Stimulated activated CD8-positive, alpha-beta memory T cell treated with anti-CD3 and anti-CD28 coated beads, Interleukin-12 subunit alpha, Interleukin-12 subunit beta, amount 100 ng/mL, for 24 hours (primary cell): ENCODE data around the gene GPR162.

Source experiments
- DNase-seq: peaks from one replicate; pipeline ENCODE4 v3.0.0-alpha.2; 2020; ENCODE audit errors: extremely low read depth

Gene GPR162

DNA sequence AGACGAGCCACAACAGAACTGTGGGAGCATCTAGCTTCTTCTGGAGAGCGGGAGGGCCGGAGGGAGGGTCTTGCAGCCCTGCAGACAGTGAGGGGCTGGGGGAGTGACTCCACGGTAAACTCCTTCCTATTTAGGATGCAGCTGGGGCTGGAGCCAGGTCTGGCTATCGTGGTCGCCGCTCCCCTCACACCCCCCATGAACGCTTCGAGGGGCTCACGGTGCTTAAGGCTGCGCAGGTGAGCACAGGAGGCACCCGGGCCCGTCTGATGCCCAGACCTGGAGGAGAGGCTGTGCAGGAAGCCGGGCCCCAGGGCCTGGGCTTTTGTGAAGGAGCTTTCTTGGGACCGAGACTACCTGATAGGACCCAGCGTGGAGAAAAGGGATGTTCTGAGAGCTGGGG, 15.2 kb downstream of the GPR162 start:
- no peak for DNase-seq

DNA sequence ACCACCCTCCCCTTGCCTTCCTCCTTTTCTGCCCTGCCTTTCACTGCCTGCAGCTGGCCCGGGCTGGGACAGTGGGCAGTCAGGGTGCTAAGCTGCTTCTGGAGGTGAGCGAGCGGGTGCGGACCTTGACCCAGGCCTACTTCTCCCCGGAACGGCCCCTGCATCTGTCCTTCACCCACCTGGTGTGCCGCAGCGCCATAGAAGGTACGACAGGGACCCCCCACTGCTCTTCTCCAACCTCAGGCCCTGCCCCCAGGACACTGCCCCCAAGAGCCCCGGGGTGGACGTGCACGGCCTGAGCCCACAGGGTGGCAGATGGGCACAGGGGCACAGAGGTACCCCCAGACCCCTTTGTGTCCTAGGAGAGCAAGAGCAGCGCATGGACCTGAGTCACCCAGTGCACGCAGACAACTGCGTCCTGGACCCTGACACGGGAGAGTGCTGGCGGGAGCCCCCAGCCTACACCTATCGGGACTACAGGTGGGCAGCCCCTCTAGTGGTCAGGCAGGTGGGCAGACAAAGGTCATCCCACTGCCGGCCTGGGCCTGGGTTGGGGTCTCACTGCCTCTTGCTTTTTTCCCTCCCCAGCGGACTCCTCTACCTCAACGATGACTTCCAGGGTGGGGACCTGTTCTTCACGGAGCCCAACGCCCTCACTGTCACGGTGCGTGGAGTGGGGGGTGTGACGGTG, 15.9 kb downstream of the GPR162 start:
- DNase-seq = no peak

DNA sequence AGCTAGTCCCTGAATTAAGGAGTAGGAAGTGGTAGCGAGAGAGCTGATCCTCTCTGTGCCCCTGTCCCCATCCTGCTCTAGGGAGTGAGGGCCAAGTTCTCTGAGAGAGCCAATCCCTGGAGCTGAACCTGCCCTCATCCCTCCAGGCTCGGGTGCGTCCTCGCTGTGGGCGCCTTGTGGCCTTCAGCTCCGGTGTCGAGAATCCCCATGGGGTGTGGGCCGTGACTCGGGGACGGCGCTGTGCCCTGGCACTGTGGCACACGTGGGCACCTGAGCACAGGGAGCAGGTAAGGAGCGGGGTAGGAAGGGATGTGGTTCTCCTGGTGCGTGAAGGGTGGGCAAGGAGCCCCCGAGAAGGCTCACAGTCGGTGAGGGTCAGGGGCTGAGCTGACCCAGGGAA, 17.2 kb downstream of the GPR162 start:
- DNase-seq = no peak

DNA sequence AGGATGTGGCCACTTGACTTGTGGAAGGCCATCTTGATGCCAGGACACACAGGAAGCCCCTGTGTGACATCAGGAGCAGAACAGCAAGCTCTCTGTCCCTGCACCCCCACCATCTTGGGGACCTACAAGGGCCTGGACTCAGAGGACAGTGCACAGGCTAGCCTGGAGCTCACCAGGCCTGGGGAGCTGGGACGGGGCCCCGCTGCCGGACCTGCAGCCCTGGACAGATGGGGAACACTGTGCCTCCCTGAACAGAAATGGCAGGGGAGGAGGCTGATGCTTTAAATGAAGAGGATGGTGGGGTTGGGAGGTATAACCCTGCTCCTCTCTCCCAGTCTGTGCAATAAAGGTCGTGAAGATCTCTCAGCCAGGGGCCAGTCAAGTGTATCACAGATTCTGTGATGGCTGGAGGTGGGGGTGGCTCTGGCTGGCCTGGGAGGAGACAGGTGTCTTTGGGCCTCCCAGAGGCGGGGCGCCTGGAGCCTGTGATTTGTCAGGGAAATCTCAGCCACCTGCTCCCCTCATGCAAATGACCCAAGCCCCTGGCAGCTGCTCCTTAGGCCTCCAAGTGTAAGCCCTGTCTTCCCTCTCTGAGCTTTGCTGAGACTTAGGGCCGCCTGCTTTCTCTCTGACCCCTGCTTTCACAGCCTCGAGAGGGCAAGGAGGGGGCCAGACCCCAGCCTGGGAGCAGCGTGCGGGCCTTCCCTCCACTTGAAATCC, 18.0 kb downstream of the GPR162 start:
- DNase-seq = no peak

DNA sequence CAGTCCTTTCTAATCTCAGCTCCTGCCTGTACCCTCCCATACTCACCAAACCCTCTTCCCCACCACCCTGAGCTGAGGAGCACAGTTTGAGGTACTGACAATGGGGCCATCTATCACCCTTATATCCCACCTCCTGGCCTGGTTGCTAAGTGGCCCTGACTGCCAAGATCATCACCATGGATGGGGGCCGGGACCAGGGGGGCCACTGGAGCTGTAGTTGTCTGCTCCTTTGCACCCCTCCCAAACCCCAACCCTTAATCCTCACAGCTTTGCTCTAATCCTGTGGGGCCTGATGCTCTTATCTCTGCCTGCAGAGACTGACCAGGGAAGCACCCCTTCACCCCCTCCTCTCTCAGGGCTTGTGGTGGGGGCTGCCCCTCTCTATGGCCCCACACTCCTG, 18.7 kb downstream of the GPR162 start:
- DNase-seq = no peak

DNA sequence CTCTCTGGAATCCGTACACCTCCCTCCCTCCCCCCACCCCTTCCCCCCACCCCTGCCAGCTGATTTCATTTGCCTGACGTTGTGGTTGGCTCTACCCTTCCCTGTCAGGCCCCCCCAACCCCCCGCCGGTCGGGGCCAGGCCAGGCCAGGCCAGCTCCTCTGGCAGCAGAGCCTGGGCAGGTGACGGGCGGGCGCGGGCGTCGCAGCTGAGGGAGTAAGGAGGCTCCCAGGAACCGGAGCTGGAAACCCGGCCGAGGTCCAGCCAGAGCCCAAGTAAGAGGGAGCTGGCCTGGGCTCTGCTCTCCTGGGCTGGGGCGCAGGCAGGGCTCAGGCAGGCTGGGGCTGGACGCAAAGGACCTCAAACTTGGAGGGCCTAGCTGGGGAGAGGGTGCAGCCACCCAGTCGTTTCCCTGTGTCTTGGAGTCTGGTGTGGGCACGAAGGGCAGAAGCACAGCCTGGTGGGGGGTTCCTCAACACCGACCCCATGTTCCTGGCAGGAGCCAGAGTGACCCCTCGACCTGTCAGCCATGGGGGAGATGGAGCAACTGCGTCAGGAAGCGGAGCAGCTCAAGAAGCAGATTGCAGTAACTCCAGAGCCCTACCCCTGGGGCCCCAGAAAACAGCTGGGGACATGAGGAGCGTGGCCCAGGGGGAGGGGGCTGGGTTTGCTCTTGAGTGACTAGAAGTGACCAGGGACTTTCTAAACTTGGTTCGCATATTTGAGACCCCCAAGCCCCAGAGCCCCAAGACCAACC, 19.3 kb downstream of the GPR162 start, which contains the start of gene GNB3:
GNB3 (plus strand) TSS at position 165 of the 755 bp plus-strand sequence; CDS start at position 528, 363 bp downstream.
- no peak for DNase-seq

DNA sequence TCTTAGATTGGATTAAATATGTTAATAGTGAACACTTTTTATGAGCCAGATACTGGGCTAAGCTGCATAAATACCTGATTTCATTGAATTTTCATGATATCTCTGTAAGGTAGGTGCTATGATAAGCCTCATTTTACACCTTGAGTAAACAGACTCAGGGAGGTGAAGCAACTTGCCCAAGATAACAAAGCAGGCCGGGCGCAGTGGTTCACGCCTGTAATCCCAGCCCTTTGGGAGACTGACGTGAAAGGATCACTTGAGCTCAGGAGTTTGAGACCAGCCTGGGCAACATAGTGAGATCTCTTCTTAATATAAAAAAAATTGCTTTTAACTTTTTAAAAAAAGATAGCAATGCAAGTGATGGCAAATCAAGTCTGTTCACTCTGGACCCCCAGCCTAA, 20.5 kb downstream of the GPR162 start:
- DNase-seq = no peak

DNA sequence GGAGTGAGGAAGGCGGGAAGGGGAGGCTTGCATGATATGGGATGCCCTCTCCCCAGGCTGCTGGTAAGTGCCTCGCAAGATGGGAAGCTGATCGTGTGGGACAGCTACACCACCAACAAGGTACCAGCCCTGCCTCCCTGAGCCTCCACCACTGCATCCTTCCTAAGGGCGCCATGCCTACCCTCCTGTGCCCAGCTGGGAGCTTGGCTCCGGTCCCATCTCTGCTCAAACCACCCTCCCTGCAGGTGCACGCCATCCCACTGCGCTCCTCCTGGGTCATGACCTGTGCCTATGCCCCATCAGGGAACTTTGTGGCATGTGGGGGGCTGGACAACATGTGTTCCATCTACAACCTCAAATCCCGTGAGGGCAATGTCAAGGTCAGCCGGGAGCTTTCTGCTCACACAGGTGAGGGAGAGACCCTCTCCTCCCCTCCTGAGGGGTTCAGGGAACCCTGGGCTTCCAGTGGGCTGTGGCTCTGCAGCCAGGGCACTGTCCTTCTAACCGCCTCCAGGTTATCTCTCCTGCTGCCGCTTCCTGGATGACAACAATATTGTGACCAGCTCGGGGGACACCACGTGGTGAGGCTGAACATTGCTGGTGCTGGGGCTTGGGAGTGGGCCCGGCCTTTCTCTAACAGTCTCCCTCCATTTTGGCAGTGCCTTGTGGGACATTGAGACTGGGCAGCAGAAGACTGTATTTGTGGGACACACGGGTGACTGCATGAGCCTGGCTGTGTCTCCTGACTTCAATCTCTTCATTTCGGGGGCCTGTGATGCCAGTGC, 21.7 kb downstream of the GPR162 start:
- no peak for DNase-seq

DNA sequence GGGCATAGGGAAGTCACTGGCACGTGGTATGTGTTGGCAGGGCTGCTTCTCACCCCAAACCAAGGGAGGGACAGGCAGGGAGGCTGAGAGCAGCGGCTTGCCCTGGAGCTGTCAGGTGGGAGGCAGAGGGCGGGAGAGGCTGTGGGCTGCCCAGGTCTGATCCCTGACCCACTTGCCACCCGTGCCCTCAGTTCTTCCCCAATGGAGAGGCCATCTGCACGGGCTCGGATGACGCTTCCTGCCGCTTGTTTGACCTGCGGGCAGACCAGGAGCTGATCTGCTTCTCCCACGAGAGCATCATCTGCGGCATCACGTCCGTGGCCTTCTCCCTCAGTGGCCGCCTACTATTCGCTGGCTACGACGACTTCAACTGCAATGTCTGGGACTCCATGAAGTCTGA, 23.8 kb downstream of the GPR162 start:
- DNase-seq = no peak

DNA sequence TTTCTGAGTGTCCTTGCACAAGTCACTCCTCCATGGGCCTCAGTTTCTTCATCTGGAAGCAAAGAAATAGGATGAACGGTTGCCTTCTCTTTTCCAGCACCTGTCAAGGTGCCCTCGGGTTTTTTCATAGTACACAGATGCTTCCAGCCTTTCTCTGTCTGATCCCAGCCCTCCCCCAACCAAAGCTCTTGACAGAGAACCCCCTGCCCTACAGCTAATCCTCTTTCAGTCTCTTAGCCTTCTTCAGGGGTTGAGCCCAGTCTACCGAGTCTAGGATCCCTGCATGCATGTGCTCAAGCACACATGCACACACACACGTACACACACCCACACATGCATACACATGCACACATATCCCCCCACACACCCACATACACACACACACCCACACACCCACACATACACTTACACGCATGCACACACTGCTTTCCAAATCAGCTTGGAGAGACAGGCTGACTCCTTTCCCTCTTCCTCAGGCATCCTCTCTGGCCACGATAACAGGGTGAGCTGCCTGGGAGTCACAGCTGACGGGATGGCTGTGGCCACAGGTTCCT, 24.8 kb downstream of the GPR162 start:
- no peak for DNase-seq

DNA sequence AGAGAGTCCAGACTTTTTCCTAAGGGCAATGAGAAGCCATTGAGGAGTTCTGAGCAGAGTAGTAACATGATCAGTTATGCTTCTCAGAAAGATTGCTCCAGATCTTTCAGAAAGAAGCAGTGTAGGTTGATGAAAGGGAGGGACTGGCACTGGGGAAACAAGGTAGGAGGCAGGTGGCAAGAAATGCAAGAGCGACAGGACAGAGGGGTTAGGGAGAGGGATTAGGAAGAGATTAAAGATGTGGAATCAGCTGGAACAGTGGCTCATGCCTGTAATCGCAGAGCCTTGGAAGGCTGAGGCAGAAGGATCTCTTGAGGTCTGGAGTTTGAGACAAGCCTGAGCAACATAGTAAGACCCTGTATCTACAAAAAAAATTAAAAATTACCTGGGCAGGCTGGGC, 26.1 kb downstream of the GPR162 start:
- no peak for DNase-seq

DNA sequence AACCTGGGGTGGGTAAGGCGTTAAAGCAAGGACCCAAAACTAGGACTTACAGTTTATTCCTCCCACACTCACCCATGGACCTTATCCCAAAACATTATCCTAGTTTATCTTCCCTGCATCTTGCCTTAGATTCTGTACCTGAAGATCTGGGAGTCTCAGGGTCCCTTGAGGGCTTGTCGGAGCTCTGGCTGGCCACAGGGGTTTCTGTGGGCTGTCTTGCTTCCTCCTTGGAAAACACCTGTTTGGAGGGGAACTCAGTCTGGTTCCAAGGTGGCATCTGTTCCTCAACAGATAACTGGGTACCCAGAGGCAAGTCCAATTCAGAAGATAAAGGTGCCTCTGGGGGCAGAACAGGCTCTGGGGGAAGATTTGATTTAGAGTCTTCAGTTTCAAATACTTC, 27.8 kb downstream of the GPR162 start:
- no peak for DNase-seq

DNA sequence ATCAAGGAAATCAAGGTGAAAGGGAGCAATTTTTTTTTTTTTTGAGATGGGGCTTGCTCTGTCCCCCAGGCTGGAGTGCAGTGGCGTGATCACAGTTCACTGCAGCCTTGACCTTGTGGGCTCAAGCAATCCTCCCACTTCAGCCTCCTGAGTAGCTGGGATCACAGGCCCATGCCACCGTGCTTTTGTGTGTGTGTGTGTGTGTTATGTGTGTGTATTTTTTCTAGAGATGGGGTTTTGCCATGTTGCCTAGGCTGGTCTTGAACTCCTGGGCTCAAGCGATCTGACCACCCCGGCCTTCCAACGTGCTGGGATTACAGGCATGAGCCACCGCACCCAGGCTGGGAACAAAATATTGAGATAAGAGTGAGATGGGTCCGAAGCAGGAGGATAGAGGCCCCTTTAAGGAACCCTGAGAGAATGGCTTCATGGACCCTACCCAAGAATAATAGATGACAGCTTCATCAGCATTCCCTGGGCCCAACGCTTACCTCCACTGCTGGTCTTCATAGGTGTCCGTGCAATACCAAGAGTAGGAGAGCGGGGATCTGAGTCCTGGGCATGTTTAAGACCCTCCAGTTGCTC, 28.4 kb downstream of the GPR162 start:
- DNase-seq = no peak

DNA sequence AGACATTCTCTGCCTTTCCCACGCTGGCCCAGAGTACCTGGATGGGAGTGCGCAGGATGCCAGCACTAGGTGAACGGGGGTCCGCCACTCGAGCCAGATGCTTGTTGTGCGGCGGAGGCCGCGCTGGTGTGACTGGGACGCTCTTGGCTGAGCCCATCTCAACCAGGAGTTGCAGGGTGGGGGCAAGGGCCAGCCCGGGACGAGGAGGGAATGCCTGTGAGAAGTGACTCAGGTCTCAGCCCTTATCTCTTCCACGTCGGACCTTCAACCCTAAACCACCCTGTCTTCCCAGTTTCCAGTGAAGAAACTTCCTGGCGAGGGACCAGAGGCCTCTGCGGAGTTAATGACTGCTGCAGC, 29.2 kb downstream of the GPR162 start:
- no peak for DNase-seq

DNA sequence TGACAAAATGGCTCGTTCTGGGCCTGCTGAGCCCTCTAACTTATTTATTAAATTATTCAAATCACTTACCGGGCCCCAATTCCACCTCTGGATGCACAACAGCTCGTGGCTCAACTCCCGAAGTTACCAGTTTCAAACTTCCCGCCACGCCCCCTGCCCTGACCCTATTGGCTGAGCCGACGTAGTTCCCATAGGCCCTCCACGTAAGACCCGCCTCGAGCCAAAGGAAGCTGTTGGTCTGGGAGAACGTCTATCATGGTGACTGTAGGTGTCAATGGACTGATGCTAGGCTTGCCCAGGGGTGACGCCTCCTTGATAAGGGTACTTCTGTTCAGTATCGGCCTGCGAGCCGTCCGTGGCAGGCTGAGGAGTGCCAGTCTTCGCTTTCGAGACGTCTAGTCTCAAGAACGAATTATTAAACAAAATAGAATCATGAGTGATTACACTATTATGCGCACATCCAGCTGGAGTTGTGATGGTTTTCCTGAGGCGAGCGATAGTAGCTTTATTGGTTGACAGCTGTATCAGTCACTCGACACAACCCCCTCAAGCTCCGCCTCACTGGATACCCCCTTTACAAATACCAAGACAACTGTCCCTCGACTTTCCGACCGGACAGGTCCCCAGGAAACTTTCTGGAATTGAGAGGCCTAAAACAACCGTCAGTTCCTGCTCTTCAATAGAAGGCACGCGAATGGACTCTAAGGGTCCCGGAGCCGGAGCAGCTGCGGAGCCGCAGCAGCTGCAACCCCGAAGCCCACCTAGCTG, 29.7 kb downstream of the GPR162 start, which contains the start of gene CDCA3:
CDCA3 (minus strand) TSS at position 134 of the 768 bp plus-strand sequence. CDS start 334 bp downstream, outside the sequence.
- peak; percentile 79 for DNase-seq

DNA sequence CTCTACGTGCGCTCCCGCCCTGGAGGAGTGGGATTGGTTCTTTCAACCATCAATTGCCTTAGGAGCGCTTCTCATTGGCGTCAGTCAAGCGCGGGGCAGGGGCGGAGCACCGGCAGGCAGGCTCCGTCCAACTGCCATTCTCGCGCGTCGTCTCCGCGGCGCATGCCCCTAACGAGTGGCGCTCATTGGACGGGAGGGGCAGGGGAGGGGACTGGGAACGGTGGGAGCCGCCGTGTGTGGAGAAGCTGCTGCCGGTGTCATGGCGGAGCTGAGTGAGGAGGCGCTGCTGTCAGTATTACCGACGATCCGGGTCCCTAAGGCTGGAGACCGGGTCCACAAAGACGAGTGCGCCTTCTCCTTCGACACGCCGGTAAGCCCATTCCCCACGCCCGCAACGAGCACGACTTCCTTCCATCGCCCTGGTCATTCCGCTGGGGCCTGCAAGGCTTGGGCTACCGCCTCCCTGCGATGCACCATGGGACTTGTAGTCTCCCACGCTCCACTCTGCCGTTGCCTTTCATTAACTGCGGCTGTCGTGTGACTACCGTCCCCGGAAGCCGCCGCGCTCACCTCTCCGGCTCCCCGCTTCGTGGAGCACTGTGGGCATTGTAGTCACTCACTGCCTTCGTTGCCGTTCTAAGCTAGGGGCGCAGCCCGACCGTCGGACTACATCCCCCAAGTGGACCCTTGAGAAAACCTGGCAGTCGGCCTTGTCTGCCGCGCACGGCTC, 30.5 kb downstream of the GPR162 start, which contains the start of gene USP5:
USP5 (plus strand) TSS at position 230 of the 730 bp plus-strand sequence; CDS start at position 260, 30 bp downstream.
- peak; percentile 97 for DNase-seq

DNA sequence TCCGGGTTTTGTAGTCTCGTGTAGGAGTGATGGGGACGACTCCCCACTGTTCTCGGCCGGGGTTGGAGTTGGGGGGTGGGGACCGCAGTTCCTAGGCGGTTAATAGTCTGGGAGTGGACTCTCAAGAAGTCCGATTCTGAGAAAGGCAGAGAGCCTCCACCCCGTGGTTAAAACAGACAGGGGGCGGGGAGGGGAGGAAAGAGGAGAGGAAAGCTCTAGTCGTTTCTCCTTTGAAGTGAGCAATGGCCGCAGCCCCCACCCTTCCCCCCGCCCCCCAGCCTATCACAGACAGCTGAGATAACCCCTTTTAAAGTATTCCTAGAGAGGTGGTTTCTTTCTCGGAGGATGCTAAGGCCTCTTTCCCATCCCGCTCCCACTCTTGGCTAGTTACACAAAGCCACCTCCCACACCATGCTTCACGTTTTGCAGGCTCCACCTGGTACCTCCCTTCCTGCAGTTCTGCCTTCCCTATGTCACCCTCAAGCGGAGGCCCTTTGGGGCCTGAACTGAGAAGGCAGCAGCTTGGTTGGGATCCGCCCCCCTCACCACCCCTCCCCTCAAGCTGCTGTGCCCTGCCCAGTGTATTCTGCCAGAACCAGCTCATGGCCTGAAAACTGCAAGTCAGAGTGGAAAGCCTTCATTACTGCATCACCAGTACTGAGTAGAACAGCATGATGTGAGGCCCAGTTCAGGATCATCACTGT, 31.2 kb downstream of the GPR162 start:
- DNase-seq = peak; percentile 53

DNA sequence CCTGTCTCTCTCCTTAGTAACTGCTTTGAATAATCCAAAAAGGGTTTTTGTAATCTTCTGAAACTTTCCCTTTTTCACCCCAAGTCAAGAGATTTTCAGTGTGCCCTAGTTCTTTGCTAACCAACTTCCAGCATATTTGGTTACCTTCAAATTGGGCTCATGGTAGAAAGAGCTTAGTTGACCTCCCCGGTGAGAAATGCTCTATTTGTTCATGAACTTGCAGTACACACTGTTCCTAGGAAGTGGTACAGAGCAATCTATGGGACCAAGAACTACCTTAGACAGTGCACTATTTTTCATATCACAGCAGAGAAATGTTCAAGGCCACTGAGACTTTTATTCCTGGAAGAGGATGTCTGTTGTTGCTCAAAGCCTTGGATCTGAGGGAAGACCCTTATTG, 32.0 kb downstream of the GPR162 start:
- DNase-seq = no peak

DNA sequence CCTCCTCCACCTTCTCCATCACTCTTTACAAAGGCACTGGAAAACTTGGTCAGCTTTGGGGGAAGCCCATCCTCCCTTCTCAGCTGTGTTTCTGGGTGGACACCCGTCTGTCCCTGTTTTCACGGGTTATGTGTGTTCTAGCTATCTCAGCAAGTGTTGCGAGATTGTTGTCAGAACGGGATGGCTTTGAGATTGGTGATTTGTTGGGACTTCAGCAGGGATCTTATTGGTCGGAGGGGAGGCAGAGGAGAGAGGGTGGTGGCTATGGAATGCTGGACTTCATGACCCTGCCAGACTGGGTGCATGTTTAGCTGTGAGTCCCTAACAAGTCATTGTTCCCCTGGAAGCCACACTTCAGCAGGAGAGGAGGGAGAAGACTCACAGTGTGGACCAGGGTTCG, 32.4 kb downstream of the GPR162 start:
- no peak for DNase-seq
